ENCODE measurements around the gene PTGDS.

- TF ChIP-seq POLR2AphosphoS5 (IDR thresholded peaks at IDR 0.05) (no peak), CTCF (IDR thresholded peaks at IDR 0.05) (no peak)
Observed at GRCh38 chr9:136996361-136997292, 19.3 kb downstream of the PTGDS start, which contains the start of gene CLIC3.

Data from breast epithelium (tissue), 3 donors.